ENCODE measurements around the gene SS18L1. TPM values are rescaled to one million over a fixed set of nuclear protein-coding genes. Genes with fewer than 3 reads are reported as not detected.
A peak's percentile ranks its signal among the peaks of the same experiment; 100 is the strongest.

Gene SS18L1
- polyA plus RNA-seq, 1 of the 3 experiments (the other 2 are of a cell fraction) = 10.7 TPM

- peaks cover 57 to 73% of the 10 kb centered on the region in 2 experiments for H3K36me3 ChIP-seq (replicated peaks in 1 of 2; ENCODE audit: control insufficient read depth in 1 of 2, insufficient read depth in 2 of 2, low read length in 1 of 2)
These were observed 5.9 kb upstream of the SS18L1 start for GRCh38 chr20:62137478-62138203.

GRCh38 chr20:62138204-62138543 is 5.4 kb upstream of the SS18L1 start:
- no peak overlapping the region for H3K4me2 ChIP-seq
- ChIA-PET CTCF (interaction anchor here (1.8 to 11.1 kb wide), 2 partner anchors 11 to 128 kb away, joined by 18 to 130 read pairs; no protein-coding TSS in a partner anchor), POLR2A (interaction anchor here (0.6 to 0.7 kb wide), 2 partner anchors 19 to 117 kb away, joined by 3 read pairs; no protein-coding TSS in a partner anchor)
- no peak overlapping the region for H3K9ac ChIP-seq
- peaks cover 52% of the 10 kb centered on the region for H3K79me2 ChIP-seq (ENCODE audit: insufficient read depth)
- 85% methylated on average over 11 of the region's 11 CpGs for WGBS (ENCODE audit: low lambda C conversion rate)
- peaks cover 83% of the 10 kb centered on the region for H4K20me1 ChIP-seq (ENCODE audit: insufficient read depth)
- no peak for DNase-seq
- no peak for TF ChIP-seq YY1 (IDR thresholded peaks at IDR 0.05; ENCODE audit: low read depth)
- no peak for TF ChIP-seq SMC3 (IDR thresholded peaks at IDR 0.05; ENCODE audit: low read depth, low read length)
- TF ChIP-seq TCF12 (IDR thresholded peaks at IDR 0.05) = no peak
- TF ChIP-seq FOXJ3 (CRISPR knock-in tag; IDR thresholded peaks at IDR 0.05) = no peak
- no peak for TF ChIP-seq IRF3 (IDR thresholded peaks at IDR 0.05; ENCODE audit: low read depth, low read length)
- no peak for TF ChIP-seq REST (IDR thresholded peaks at IDR 0.05; ENCODE audit: low read depth, low read length)
- TF ChIP-seq GATA2 (CRISPR knock-in tag; IDR thresholded peaks at IDR 0.05) = no peak
- no peak for TF ChIP-seq PBX3 (IDR thresholded peaks at IDR 0.05)
- no peak overlapping the region for H2AFZ ChIP-seq (ENCODE audit: low read depth)
- H3K4me3 ChIP-seq (ENCODE audit: low read depth in 2 of 2, low read length in 1 of 2) = no peak overlapping the region
- H3F3A ChIP-seq (replicated peaks; ENCODE audit: insufficient read depth) = peaks cover 37% of the 10 kb centered on the region
- H3K4me1 ChIP-seq (ENCODE audit: control insufficient read depth in 1 of 2, insufficient read depth in 2 of 2, low read depth in 1 of 2, low read length in 1 of 2) = peaks cover 5 to 14% of the 10 kb centered on the region in 2 experiments; a peak in 3 of 4 replicates
- no peaks in the 10 kb centered on the region for H3K9me2 ChIP-seq
- H3K36me3 ChIP-seq (replicated peaks in 1 of 2; ENCODE audit: control insufficient read depth in 1 of 2, insufficient read depth in 2 of 2, low read length in 1 of 2) = peaks cover 57 to 67% of the 10 kb centered on the region in 2 experiments
- no peaks in the 10 kb centered on the region for H3K27me3 ChIP-seq (ENCODE audit: insufficient read depth)
- H3K9me3 ChIP-seq = no peaks in the 10 kb centered on the region
- no peak overlapping the region; a peak in 1 of 4 replicates for H3K27ac ChIP-seq (ENCODE audit: low read depth in 2 of 2, low read length in 1 of 2)

More at GRCh38 chr20:62137478-62138203, 5.9 kb upstream of the SS18L1 start:
- H3K4me3 ChIP-seq (ENCODE audit: low read depth in 2 of 2, low read length in 1 of 2) = no peak overlapping the region
- no peaks in the 10 kb centered on the region for H3K9me2 ChIP-seq
- no peak overlapping the region for H3K4me2 ChIP-seq
- no peaks in the 10 kb centered on the region for H3K9me3 ChIP-seq
- no peak for DNase-seq
- no peak overlapping the region; a peak in 1 of 4 replicates for H3K27ac ChIP-seq (ENCODE audit: low read depth in 2 of 2, low read length in 1 of 2)
- TF ChIP-seq ZBTB33 (IDR thresholded peaks at IDR 0.05; ENCODE audit: borderline replicate concordance, low read depth) = no peak
- peak; percentile 12; the same call in 1 of the 2 replicates for TF ChIP-seq POLR2AphosphoS5 (IDR thresholded peaks at IDR 0.05; ENCODE audit: low read depth, low read length)
- peaks cover 5 to 14% of the 10 kb centered on the region in 2 experiments; a peak in 3 of 4 replicates for H3K4me1 ChIP-seq (ENCODE audit: control insufficient read depth in 1 of 2, insufficient read depth in 2 of 2, low read depth in 1 of 2, low read length in 1 of 2)
- ChIA-PET POLR2A (interaction anchor here (0.6 to 1.4 kb wide), 2 partner anchors 16 to 117 kb away, joined by 3 to 5 read pairs; no protein-coding TSS in a partner anchor), CTCF (interaction anchor here (0.7 to 11.1 kb wide), 6 partner anchors 11 to 127 kb away, joined by 3 to 130 read pairs (median 12); no protein-coding TSS in a partner anchor)
- H3K79me2 ChIP-seq (ENCODE audit: insufficient read depth) = peaks cover 50% of the 10 kb centered on the region
- H3K27me3 ChIP-seq (ENCODE audit: insufficient read depth) = no peaks in the 10 kb centered on the region
- peaks cover 83% of the 10 kb centered on the region for H4K20me1 ChIP-seq (ENCODE audit: insufficient read depth)
- 95% methylated on average over 8 of the region's 8 CpGs for WGBS (ENCODE audit: low lambda C conversion rate)
- no peak overlapping the region for H2AFZ ChIP-seq (ENCODE audit: low read depth)
- peaks cover 37% of the 10 kb centered on the region for H3F3A ChIP-seq (replicated peaks; ENCODE audit: insufficient read depth)
- no peak overlapping the region for H3K9ac ChIP-seq

Measured in SK-N-SH (cell line).